ENCODE results near the gene ADSS1. TPM values are rescaled to one million over a fixed set of nuclear protein-coding genes. Genes with fewer than 3 reads are reported as not detected.

The ADSS1 gene
- total RNA-seq, 1 experiment from 2014 or later = 9.9 TPM

GRCh38 chr14:104687601-104688504, 36.2 kb upstream of the ADSS1 start:
- intact Hi-C loops (cut with micrococcal nuclease) = no loop called here
- Histone ChIP-seq H3K9me2 (ENCODE audit: insufficient read depth) (no peaks in the 10 kb centered on the region), H3K36me3 (ENCODE audit: control insufficient read depth in 1 of 2, insufficient read depth in 2 of 2, low read length in 2 of 2) (peaks cover 0 to 11% of the 10 kb centered on the region in 2 experiments; a peak in 2 of 4 replicates), H3K27ac (ENCODE audit: low read depth, low read length) (peak overlapping the region; percentile 93), H4K20me1 (ENCODE audit: insufficient read depth) (no peaks in the 10 kb centered on the region), H3K9ac (ENCODE audit: low read length) (peak overlapping the region; percentile 84), H3K79me2 (ENCODE audit: insufficient read depth, low read length) (peaks cover 33% of the 10 kb centered on the region), H2AFZ (ENCODE audit: low read depth, low read length, poor library complexity, severe bottlenecking) (no peak overlapping the region), H3K4me1 (ENCODE audit: control insufficient read depth in 1 of 2, insufficient read depth in 2 of 2, low read length in 2 of 2) (peaks cover 46 to 69% of the 10 kb centered on the region in 2 experiments), H3K4me2 (ENCODE audit: low read length) (peak overlapping the region; percentile 99), H3K27me3 (ENCODE audit: insufficient read depth, low read length) (no peaks in the 10 kb centered on the region), H3K9me3 (ENCODE audit: control insufficient read depth in 1 of 2, insufficient read depth in 1 of 2, low read depth in 1 of 2, low read length in 2 of 2) (no peaks in the 10 kb centered on the region), H3K4me3 (replicated peaks in 1 of 2; ENCODE audit: low read depth in 1 of 2, low read length in 2 of 2) (peak overlapping the region; percentile 45 to 85)
- ATAC-seq (peak; percentile 76), DNase-seq (ENCODE audit: low read depth, low spot score) (peak; percentile 62)
- POLR2A ChIA-PET = interaction anchor here (0.6 to 2.0 kb wide), 4 partner anchors 10 to 591 kb away, joined by 3 to 9 read pairs (median 4); no protein-coding TSS in a partner anchor
- RAD21 ChIA-PET (ENCODE audit: low non-redundant PET in 1 of 2, low total read pairs in 2 of 2, uncharacterized antibody in 2 of 2, unreplicated experiment in 2 of 2) = interaction anchor here in 1 of 2 experiments (0.7 kb wide), 1 partner anchor 20 kb away, joined by 3 read pairs; no protein-coding TSS in a partner anchor
- peak; percentile 69 for TF ChIP-seq POLR2AphosphoS5 (IDR thresholded peaks at IDR 0.05; ENCODE audit: low read depth, low read length)
- peak; percentile 27 for TF ChIP-seq YY1 (IDR thresholded peaks at IDR 0.05; ENCODE audit: extremely low read depth, insufficient replicate concordance, low read depth, low read length)
- TF ChIP-seq ELF1 (IDR thresholded peaks at IDR 0.05; ENCODE audit: borderline replicate concordance, low read depth) = no peak
- no peak for TF ChIP-seq RAD21 (IDR thresholded peaks at IDR 0.05; ENCODE audit: low read depth)
- peak; percentile 23 for TF ChIP-seq ZBTB33 (IDR thresholded peaks at IDR 0.05; ENCODE audit: extremely low read depth, insufficient replicate concordance, low read length)
- no TSS peak for BruUV-seq (replicated peaks)
- CTCF ChIA-PET = interaction anchor here (1.4 to 1.9 kb wide), 3 partner anchors 10 to 22 kb away, joined by 5 to 9 read pairs (median 5); no protein-coding TSS in a partner anchor
